Measurements from ENCODE around the gene FHIT.

DNA sequence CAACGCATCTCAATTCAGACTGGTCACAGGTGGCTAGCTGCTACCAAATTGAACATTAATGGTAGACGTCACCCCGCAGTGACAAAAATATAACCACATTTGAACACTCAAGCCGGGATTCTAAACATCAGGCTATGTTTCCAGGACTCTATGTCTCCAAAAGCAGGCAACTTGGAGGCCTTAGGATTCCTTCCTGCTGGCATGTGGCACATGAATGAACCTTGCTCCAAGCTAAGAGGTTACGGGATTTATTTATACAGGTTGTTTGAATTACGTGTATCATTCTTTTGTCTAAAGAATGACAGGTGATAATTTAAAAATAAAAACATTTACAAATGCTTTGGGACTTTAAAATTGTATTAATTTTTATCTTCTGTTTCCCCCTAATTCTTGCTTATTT, 1337.0 kb downstream of the FHIT start:
- TF ChIP-seq CTCF (IDR thresholded peaks at IDR 0.05 in 4 of 5, conservative IDR thresholded peaks at IDR 0.05 in 1 of 5) (no peak), POLR2A (IDR thresholded peaks at IDR 0.05) (no peak)
